ENCODE results near the gene ARHGEF28. TPM values are rescaled to one million over a fixed set of nuclear protein-coding genes. Genes with fewer than 3 reads are reported as not detected.

The ARHGEF28 gene
- total and polyA plus RNA-seq, 2 of the 13 experiments (the other 11 are each of a cell fraction or from before 2014, with no cell fraction given): 17.4 to 34.1 TPM

DNA sequence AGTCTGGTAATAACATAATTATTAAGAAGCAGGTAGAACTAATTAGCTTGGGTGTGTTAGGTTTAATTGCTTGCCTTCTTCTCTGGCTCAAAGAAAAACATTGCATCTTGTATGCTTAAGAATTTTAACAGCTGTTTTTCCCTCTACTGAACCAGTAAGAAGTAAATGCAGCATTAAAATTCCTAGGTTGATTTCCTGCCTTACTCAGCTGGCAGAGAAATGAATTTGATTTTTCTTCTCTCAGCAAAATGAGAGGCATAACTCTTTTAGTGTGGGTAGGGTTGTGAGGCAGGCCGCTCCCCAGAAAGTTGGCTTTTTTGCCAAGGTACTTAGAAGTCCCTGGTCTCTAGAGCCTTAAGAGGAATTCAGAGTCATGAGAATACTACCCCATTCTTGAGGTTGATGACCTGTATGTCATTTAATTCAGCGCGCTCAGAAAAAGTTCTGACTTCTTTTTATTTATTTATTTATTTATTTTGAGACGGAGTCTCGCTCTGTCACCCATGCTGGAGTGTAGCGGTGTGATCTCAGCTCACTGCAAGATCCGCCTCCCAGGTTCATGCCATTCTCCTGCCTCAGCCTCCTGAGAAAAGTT lies 302.6 kb downstream of the ARHGEF28 start:
- no peaks in the 10 kb centered on the region for H3K79me2 ChIP-seq (ENCODE audit: insufficient read depth, low read length)
- H3K4me3 ChIP-seq (replicated peaks in 1 of 3; ENCODE audit: insufficient read depth in 1 of 3, low read depth in 2 of 3, low read length in 3 of 3): no peak overlapping the region
- no peak for DNase-seq (ENCODE audit: low spot score)
- H3K4me2 ChIP-seq (ENCODE audit: low read depth, low read length): no peak overlapping the region
- CTCF ChIA-PET (ENCODE audit: low intra/inter-chr PET ratio, low total read pairs): no interaction called here
- H3K27me3 ChIP-seq (ENCODE audit: control insufficient read depth in 1 of 2, insufficient read depth in 2 of 2, low read length in 2 of 2): no peaks in the 10 kb centered on the region
- WGBS (ENCODE audit: low lambda C conversion rate): 100% methylated on average over 7 of the region's 7 CpGs
- POLR2A ChIA-PET: no interaction called here
- no peak overlapping the region for H2AFZ ChIP-seq (ENCODE audit: low read length)
- no peak for TF ChIP-seq ZBTB21 (CRISPR knock-in tag; IDR thresholded peaks at IDR 0.05)
- TF ChIP-seq, protein P1, sequence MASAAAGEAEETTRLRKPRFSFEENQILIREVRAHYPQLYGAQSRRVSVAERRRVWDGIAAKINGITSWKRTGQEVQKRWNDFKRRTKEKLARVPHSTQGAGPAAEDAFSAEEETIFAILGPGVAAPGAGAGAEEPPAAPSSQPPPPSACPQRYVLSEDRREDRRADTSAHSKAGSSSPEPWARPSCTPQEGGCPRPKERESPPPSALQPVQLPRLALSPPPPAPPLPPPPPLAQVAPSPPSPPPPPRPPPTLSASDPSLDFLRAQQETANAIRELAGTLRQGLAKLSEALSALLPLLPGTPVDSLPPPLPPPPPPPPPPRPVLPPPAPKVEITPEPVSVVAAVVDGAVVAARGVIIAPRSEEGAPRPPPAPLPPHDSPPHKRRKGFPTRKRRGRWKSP (CRISPR knock-in tag; IDR thresholded peaks at IDR 0.05): no peak
- H3K9me3 ChIP-seq (ENCODE audit: low read length): no peaks in the 10 kb centered on the region
- no peak for FAIRE-seq
- no peak overlapping the region for H3K27ac ChIP-seq (ENCODE audit: extremely low read length, insufficient read depth, low read length)
- peaks cover 0 to 1% of the 10 kb centered on the region in 2 experiments; a peak in 1 of 5 replicates for H3K36me3 ChIP-seq (replicated peaks in 1 of 2; ENCODE audit: control insufficient read depth in 1 of 2, insufficient read depth in 2 of 2, low read length in 2 of 2)
- H3K9ac ChIP-seq (ENCODE audit: insufficient read depth, low read depth, low read length): no peak overlapping the region
- in situ Hi-C loops (cut with HindIII; ENCODE audit: extremely low pct_ligation_motif_present, low pct_unique_long_range_greater_than_20kb): no loop called here
- no peaks in the 10 kb centered on the region for H4K20me1 ChIP-seq (ENCODE audit: insufficient read depth, low read length)
- ATAC-seq: no peak
- 0 out of 2 replicates have a peak, but pooled peaks cover 4% of the 10 kb centered on the region for H3K4me1 ChIP-seq (ENCODE audit: insufficient read depth, low read length)
- TSS peak; percentile 43 for BruUV-seq (replicated peaks)
- intact Hi-C loops (cut with micrococcal nuclease; ENCODE audit: unreplicated experiment): no loop called here

DNA sequence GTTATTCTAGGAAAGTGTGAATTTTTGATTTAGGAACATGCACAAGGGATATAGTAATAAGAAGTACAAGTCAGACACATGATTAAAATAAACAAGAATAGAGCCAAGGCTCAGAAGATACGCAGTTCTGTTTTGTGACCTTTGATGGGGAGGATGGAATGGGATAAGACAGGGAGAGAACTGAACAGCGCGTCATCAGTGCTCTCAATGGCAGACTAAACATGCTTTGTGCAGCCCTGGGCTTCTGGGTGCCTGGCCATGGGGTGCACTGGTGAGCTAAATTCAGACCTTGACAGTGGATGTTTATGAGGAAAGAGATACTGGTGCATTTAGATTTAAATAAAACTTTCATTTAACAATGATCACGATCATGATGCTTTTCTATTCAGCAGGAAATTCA lies 309.7 kb downstream of the ARHGEF28 start:
- no peak for FAIRE-seq
- no peaks in the 10 kb centered on the region for H3K27me3 ChIP-seq (ENCODE audit: control insufficient read depth in 1 of 2, insufficient read depth in 2 of 2, low read length in 2 of 2)
- H3K79me2 ChIP-seq (ENCODE audit: insufficient read depth, low read length): no peaks in the 10 kb centered on the region
- no peaks in the 10 kb centered on the region for H3K9me3 ChIP-seq (ENCODE audit: low read length)
- H3K36me3 ChIP-seq (replicated peaks in 1 of 2; ENCODE audit: control insufficient read depth in 1 of 2, insufficient read depth in 2 of 2, low read length in 2 of 2): peaks cover 2 to 14% of the 10 kb centered on the region in 2 experiments; a peak in 2 of 5 replicates
- H3K9ac ChIP-seq (ENCODE audit: insufficient read depth, low read depth, low read length): no peak overlapping the region
- H3K4me3 ChIP-seq (replicated peaks in 1 of 3; ENCODE audit: insufficient read depth in 1 of 3, low read depth in 2 of 3, low read length in 3 of 3): no peak overlapping the region
- H3K4me1 ChIP-seq (ENCODE audit: insufficient read depth, low read length): peaks cover 10% of the 10 kb centered on the region; the same call in 1 of the 2 replicates
- CTCF ChIA-PET (ENCODE audit: low intra/inter-chr PET ratio, low total read pairs): no interaction called here
- no peak overlapping the region for H2AFZ ChIP-seq (ENCODE audit: low read length)
- no TSS peak for BruUV-seq (replicated peaks)
- POLR2A ChIA-PET: no interaction called here
- no peak overlapping the region for H3K4me2 ChIP-seq (ENCODE audit: low read depth, low read length)
- in situ Hi-C loops (cut with HindIII; ENCODE audit: extremely low pct_ligation_motif_present, low pct_unique_long_range_greater_than_20kb): no loop called here
- no peaks in the 10 kb centered on the region for H4K20me1 ChIP-seq (ENCODE audit: insufficient read depth, low read length)
- H3K27ac ChIP-seq (ENCODE audit: extremely low read length, insufficient read depth, low read length): no peak overlapping the region
- intact Hi-C loops (cut with micrococcal nuclease; ENCODE audit: unreplicated experiment): no loop called here
- no peak for ATAC-seq
- DNase-seq (ENCODE audit: low spot score): no peak
- 99% methylated on average over 4 of the region's 4 CpGs for WGBS (ENCODE audit: low lambda C conversion rate)
- no peak for TF ChIP-seq GATA4 (IDR thresholded peaks at IDR 0.05; ENCODE audit: borderline replicate concordance, low read depth)
- no peak for TF ChIP-seq ZNF468 (CRISPR knock-in tag; IDR thresholded peaks at IDR 0.05)
- TF ChIP-seq ZNF235 (CRISPR knock-in tag; IDR thresholded peaks at IDR 0.05; ENCODE audit: borderline replicate concordance): no peak
- no peak for TF ChIP-seq PRMT3 (CRISPR knock-in tag; IDR thresholded peaks at IDR 0.05; ENCODE audit: borderline replicate concordance, low read depth)
- no peak for TF ChIP-seq ZNF552 (CRISPR knock-in tag; IDR thresholded peaks at IDR 0.05; ENCODE audit: borderline replicate concordance)
- TF ChIP-seq ZZZ3 (CRISPR knock-in tag; IDR thresholded peaks at IDR 0.05; ENCODE audit: borderline replicate concordance): no peak
- TF ChIP-seq, protein P2, sequence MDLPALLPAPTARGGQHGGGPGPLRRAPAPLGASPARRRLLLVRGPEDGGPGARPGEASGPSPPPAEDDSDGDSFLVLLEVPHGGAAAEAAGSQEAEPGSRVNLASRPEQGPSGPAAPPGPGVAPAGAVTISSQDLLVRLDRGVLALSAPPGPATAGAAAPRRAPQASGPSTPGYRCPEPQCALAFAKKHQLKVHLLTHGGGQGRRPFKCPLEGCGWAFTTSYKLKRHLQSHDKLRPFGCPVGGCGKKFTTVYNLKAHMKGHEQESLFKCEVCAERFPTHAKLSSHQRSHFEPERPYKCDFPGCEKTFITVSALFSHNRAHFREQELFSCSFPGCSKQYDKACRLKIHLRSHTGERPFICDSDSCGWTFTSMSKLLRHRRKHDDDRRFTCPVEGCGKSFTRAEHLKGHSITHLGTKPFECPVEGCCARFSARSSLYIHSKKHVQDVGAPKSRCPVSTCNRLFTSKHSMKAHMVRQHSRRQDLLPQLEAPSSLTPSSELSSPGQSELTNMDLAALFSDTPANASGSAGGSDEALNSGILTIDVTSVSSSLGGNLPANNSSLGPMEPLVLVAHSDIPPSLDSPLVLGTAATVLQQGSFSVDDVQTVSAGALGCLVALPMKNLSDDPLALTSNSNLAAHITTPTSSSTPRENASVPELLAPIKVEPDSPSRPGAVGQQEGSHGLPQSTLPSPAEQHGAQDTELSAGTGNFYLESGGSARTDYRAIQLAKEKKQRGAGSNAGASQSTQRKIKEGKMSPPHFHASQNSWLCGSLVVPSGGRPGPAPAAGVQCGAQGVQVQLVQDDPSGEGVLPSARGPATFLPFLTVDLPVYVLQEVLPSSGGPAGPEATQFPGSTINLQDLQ (CRISPR knock-in tag; IDR thresholded peaks at IDR 0.05): no peak
- TF ChIP-seq ZNF816 (CRISPR knock-in tag; IDR thresholded peaks at IDR 0.05; ENCODE audit: borderline replicate concordance): no peak
- no peak for TF ChIP-seq ZSCAN20 (CRISPR knock-in tag; IDR thresholded peaks at IDR 0.05; ENCODE audit: borderline replicate concordance)
- no peak for TF ChIP-seq ATF7-NPFF (CRISPR knock-in tag; IDR thresholded peaks at IDR 0.05; ENCODE audit: low read depth)
- TF ChIP-seq, protein P3, sequence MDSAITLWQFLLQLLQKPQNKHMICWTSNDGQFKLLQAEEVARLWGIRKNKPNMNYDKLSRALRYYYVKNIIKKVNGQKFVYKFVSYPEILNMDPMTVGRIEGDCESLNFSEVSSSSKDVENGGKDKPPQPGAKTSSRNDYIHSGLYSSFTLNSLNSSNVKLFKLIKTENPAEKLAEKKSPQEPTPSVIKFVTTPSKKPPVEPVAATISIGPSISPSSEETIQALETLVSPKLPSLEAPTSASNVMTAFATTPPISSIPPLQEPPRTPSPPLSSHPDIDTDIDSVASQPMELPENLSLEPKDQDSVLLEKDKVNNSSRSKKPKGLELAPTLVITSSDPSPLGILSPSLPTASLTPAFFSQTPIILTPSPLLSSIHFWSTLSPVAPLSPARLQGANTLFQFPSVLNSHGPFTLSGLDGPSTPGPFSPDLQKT (CRISPR knock-in tag; IDR thresholded peaks at IDR 0.05; ENCODE audit: borderline replicate concordance): no peak
